Tongue (tissue), 2 donors: Measurements from ENCODE around the gene ZNF460. TPM values are rescaled to one million over a fixed set of nuclear protein-coding genes. Genes with fewer than 3 reads are reported as not detected.
"Not testable (repeated sequence)": the region's sequence is repeated elsewhere in the genome, so short reads cannot be mapped to it uniquely, and the experiment has no call there.

ENCODE experiments used
- DNase-seq: peaks from one replicate; pipeline ENCODE4 v3.0.0-alpha.2; 2015
- total RNA-seq: library from RNA; depleted of rRNA; stranded (reverse); fragments of >200 nt; gene quantifications from one replicate; pipeline ENCODE4 v1.2.3, GENCODE V29; 2014

The ZNF460 gene
- total RNA-seq, result 110 TPM

GRCh38 chr19:57280165-57280961 is at the start of gene ZNF460:
Gene ZNF460, plus strand, starts transcription at chr19:57280485. Its CDS starts 322 bp downstream, at chr19:57280807.
- peak; percentile 99 for DNase-seq

- DNase-seq, result no peak
Measured at GRCh38 chr19:57231686-57232085, 48.6 kb upstream of the ZNF460 start.

- DNase-seq, result no peak
Measured at GRCh38 chr19:57233207-57233606, 47.1 kb upstream of the ZNF460 start.

- no peak for DNase-seq
Measured at GRCh38 chr19:57239982-57240310, 40.3 kb upstream of the ZNF460 start.

- peak; percentile 98 for DNase-seq
Measured at GRCh38 chr19:57240311-57241090, 39.8 kb upstream of the ZNF460 start, which contains the start of gene ZNF805. Gene ZNF805, plus strand, starts transcription at chr19:57240632. Its CDS starts 260 bp downstream, at chr19:57240892.

GRCh38 chr19:57241176-57241575 is 39.1 kb upstream of the ZNF460 start:
- peak; percentile 15 for DNase-seq

- no peak for DNase-seq
Measured at GRCh38 chr19:57242821-57243220, 37.5 kb upstream of the ZNF460 start.

GRCh38 chr19:57244513-57244912 is 35.8 kb upstream of the ZNF460 start:
- no peak for DNase-seq

GRCh38 chr19:57245066-57245465 is 35.2 kb upstream of the ZNF460 start:
- no peak for DNase-seq

- DNase-seq, result no peak
Measured at GRCh38 chr19:57245959-57246358, 34.3 kb upstream of the ZNF460 start.

- no peak for DNase-seq
Measured at GRCh38 chr19:57248646-57249045, 31.6 kb upstream of the ZNF460 start.

- DNase-seq, result no peak
Measured at GRCh38 chr19:57249329-57249728, 31.0 kb upstream of the ZNF460 start.

GRCh38 chr19:57253767-57254166 is 26.5 kb upstream of the ZNF460 start:
- not testable (repeated sequence) for DNase-seq

- no peak for DNase-seq
Measured at GRCh38 chr19:57262044-57262443, 18.2 kb upstream of the ZNF460 start.

GRCh38 chr19:57263244-57263741 is 17.0 kb upstream of the ZNF460 start:
- no peak for DNase-seq

- DNase-seq, result no peak
Measured at GRCh38 chr19:57267291-57267690, 13.0 kb upstream of the ZNF460 start.

- no peak for DNase-seq
Measured at GRCh38 chr19:57269515-57270250, 10.6 kb upstream of the ZNF460 start.

- DNase-seq, result no peak
Measured at GRCh38 chr19:57271280-57271679, 9.0 kb upstream of the ZNF460 start.

GRCh38 chr19:57273014-57273413 is 7.3 kb upstream of the ZNF460 start:
- DNase-seq, result no peak

- DNase-seq, result no peak
Measured at GRCh38 chr19:57276430-57276829, 3.9 kb upstream of the ZNF460 start.

GRCh38 chr19:57278481-57278880 is 1.8 kb upstream of the ZNF460 start:
- not testable (repeated sequence) for DNase-seq

- DNase-seq, result peak; percentile 98
Measured at GRCh38 chr19:57279418-57280164, 694 bp upstream of the ZNF460 start.
